Measurements from ENCODE around the gene SAMSN1.
"Not testable (repeated sequence)": the region's sequence is repeated elsewhere in the genome, so short reads cannot be mapped to it uniquely, and the experiment has no call there.

SAMSN1 gene

GRCh38 chr21:14531757-14532316 lies 14.3 kb downstream of the SAMSN1 start:
- no peak for DNase-seq

DNA sequence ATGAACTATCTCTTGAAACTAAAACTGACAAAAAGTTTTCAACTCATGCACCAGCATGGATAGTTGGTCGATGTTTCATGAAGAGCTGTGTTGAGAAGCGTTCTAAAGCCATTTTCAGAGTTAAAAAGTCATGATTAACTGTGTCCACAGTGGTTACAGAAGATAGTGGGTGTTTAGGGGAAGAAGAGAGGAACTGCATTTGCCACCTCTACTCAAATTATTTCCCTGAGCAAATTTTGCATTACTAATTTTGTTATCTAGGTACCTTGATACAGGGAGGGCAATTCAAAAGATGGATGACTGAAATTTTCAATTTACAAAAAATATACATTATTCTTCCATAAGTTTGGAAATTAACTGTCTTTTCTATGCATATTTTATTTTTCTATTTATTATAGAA lies 15.5 kb downstream of the SAMSN1 start:
- no peak for DNase-seq

GRCh38 chr21:14528815-14529214 lies 17.3 kb downstream of the SAMSN1 start:
- no peak for DNase-seq

DNA sequence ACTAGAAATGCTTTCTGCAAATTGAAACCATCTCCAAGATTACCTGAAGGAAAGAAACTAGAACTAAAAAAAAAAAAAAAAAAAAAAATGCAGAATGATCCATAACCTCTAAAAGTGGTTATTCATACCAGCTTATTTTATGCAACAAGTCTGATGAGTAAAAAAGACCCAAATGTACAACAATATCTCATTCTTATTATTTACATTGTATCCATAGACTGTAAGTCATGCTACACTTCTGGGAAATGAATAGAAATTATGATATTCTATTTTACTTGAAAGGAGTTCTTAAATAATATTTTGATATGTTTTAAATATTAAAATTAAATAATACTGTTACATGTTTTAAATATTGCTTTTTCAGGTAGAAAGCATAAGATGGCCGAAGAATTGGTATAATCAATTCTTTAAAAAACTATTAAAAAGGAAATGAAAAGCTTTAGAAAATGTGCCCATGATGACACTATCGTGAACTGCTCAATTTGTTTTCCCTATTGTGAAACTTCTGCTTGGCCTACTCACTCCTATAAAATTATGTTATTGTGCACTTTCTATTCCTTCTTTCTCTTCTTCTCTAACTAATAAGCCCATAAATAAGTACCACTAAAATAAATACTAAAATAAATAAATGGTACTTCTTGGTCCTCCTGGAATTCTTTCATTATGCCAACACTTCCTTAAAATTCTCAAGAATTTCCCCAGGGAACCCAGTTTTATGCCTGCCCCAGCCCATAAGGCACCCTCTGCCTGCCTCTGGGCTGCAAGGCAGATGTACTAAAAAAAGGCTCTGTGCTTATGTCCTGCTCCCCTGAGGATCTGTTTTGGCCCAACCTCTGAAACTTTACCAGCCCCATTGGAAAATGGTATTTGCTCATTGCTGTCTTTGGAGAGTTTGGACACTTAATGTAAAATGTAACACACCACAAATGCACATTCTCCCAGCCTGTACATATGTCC lies 18.1 kb downstream of the SAMSN1 start:
- no peak for DNase-seq

GRCh38 chr21:14526836-14527695 lies 19.0 kb downstream of the SAMSN1 start:
- no peak for DNase-seq

DNA sequence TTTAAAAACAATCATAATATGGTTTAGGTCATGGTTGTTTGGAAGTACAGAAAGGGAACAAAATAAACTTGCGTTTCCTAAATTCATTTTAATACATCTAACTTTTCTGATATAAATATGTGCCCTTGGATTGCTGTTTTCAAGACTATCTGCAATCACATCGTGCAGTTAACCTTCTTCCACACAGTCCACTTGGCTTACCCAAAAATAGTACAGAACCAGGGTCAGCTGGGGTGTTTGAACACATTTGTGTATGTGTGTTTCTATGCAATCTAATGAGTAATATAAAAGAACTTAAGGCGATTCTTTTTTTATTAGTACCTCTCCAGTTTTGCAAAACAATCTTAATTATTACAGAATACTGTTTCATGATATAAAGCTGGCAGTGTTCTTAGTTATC lies 19.9 kb downstream of the SAMSN1 start:
- DNase-seq: no peak

DNA sequence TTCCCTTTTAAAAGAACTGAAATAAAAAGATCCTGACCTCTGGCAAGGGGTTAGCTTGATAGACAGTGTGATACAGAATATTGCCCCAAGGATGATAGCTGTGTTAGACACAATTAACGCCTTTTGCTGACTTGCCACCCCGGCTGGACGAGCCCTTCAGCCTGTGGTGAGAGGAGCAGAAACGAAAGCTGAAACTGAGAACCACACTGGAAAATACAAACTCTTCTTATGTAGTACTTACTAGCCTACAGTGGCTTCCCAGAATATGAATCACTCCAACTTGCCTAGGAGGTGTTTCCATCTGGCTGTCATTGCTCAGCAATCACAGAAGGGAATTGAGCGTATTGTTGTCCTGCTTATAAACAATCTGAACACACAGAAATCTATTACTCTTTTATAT lies 22.9 kb downstream of the SAMSN1 start:
- no peak for DNase-seq

- DNase-seq: no peak
Observed at GRCh38 chr21:14522736-14523135, 23.4 kb downstream of the SAMSN1 start.

DNA sequence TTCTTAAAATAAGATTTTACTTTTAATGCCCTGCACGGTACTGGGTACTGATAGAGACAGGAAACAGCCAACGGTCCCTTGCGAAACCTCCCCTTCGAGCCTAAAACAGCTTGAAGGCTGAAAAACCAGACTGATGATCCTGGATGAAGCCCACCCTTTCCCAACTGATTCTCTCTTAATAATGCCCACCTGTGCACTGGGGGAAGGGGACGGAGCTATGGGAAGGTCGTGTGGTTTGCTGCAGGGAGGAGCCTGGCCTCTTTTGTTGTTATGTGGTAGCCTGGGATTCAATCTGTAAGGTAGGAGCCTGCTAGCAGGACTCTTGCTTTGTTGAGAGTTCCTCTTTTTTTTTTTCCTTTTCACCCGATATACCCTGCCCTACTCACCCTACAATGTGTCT lies 25.6 kb downstream of the SAMSN1 start:
- DNase-seq: peak in 2 of 58 donors; percentile 4 to 63

GRCh38 chr21:14519000-14519399 lies 27.1 kb downstream of the SAMSN1 start:
- no peak for DNase-seq

DNA sequence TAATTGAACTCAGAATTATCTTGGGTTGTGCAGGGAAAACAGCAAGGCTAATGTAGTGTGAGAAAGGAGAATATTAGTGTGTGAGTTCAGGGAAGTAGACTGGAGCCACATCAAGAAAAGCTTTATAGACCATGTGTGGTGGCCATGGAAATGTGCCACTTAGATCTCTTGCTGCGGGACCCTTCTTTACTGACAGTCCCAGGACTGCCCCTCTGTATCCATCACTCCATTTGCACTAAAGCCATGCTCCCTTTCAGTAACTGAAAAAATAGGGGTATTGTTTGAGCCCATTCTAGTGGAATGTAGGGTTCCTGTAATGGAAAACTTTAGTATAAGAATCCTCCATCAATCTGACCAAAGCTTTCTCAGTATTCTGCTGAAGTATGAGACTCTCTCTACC lies 32.3 kb downstream of the SAMSN1 start:
- DNase-seq: no peak

DNA sequence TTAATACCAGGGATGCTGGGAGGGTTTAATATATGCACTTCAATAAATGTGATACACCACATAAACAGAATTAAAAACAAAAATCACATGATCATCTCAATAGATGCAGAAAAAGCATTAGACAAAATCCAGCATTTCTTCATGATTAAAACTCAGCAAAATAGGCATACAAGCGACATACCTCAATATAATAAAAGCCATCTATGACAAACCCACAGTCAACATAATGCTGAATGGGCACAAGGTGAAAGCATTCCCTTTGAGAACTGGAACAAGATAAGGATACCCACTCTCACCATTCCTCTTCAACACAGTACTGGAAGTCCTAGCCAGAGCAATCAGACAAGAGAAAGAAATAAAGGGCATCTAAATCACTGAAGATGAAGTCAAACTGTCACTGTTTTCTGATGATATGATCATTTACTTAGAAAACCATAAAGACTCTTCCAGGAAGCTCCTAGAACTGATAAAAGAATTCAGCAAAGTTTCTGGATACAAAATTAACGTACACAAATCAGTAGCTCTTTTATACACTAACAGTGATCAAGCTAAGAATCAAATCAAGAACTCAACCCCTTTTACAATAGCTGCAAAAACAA lies 39.2 kb downstream of the SAMSN1 start:
- not testable (repeated sequence) for DNase-seq

GRCh38 chr21:14500873-14501272 lies 45.2 kb downstream of the SAMSN1 start:
- no peak for DNase-seq

- no peak for DNase-seq
Observed at GRCh38 chr21:14499316-14499715, 46.8 kb downstream of the SAMSN1 start.

- no peak for DNase-seq
Observed at GRCh38 chr21:14497825-14498224, 48.3 kb downstream of the SAMSN1 start.

DNA sequence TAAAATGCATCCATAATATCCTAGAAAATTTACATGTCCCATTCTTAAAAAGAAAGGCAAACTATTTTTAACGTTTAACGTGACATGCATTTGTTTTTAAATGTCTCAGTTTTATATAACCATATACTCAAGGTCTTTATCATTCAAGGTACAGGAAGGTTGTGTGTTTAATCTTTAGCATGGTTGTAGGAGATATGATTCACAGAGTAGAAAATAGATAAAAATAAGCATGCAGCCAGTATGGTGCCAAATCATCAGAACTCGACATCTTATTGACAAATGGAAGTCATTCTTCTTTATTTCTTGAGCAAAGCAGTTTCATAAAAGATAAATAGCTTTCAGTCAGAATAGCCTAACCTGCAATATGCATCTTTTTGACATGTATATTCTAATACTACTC lies 51.0 kb downstream of the SAMSN1 start:
- DNase-seq: no peak

- not testable (repeated sequence) for DNase-seq
Observed at GRCh38 chr21:14494181-14494580, 51.9 kb downstream of the SAMSN1 start.

- no peak for DNase-seq
Observed at GRCh38 chr21:14493731-14494130, 52.4 kb downstream of the SAMSN1 start.

DNA sequence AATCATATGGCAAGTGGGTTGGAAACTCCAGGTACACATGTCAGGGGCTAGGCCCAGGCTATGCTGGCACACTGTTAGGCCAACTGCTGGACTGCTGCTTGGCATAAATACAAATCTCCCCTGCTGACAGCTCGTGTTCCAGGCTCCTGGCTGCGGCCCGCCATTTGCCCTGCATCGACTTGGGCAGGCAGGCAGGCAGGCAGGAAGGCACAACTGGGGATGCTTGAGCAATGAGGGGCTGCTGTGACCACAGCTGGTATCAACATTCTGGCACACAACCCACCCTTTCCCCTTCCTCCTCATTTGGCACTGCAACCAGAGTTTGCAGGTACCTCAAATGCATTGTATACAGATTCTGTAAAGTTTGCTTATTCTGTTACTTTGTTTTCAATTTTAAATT lies 53.2 kb downstream of the SAMSN1 start:
- no peak for DNase-seq

DNA sequence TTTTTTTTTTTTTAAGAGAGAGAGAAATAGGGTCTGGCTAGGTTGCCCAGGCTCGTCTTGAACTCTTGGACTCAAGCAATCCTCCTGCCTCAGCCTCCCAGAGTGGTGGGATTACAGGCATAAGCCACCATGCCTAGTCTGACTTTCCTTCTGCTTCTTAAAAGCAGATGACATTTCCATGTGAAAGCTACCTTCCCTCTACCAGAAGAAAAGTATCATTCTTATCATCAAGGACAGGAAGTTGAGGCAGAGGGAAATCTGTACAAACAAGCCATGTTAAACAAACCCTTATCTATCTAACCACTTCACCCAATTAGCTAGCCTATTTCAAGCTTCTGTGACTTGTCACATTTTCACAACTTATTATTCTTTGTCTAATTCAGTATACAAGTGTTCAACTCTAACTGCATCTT lies 54.8 kb downstream of the SAMSN1 start:
- DNase-seq: no peak

DNA sequence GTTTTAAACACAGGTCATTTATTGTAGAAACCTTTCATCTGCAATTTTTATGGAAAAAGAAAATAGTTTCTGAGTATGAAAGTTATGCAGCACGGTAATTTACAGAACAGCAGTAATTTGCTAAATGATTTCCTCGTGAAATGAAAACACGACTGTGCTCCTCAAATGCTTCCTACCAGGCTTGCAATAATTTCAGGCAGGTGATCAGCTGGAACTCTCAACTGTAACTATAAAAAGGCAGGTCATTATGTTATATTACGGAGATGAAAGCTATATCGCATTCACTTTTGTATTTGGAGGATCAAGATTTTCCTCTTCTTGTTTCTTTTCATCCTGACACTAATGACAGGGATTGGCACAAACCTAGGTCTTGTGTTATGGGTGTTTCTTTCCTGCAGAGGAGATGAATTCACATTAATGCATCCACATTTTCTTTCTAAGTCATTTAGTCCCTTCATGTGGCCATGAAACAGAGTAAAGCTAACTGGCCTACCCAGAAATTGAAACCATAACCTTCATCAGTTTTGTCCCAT lies 57.4 kb downstream of the SAMSN1 start:
- no peak for DNase-seq
